Measurements from ENCODE around the gene NKX2-8. TPM values are rescaled to one million over a fixed set of nuclear protein-coding genes. Genes with fewer than 3 reads are reported as not detected.

Gene NKX2-8
- total and polyA plus RNA-seq, 2 experiments from 2014 or later, result 0.83 TPM; not detected in 1

DNA sequence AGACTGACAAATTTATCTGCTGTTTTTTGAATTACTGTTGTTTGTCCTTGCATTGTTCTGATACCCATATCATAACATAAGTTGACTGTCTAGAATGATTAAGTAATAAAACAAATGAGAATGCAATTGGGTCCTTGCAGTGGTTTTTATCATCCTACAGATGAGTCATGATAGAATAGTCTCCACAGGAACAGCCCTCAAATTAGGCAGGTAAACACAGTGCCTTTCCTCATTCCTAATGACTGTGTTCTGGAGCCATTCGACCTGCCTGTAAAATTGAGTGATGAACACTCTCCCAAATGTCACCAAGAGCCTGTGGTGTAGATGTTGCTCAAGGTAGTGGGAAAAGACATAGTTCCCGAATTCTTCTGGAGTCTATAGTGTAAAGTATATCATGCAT is 12.3 kb downstream of the NKX2-8 start:
- no peak overlapping the region for H3K27ac ChIP-seq (ENCODE audit: low read depth)
- no peaks in the 10 kb centered on the region for H3F3A ChIP-seq (replicated peaks; ENCODE audit: low read depth)
- H3K27ac Mint-ChIP-seq, result no peak overlapping the region
- no peaks in the 10 kb centered on the region for H3K4me1 Mint-ChIP-seq
- no peaks in the 10 kb centered on the region; the same call in 1 of the 2 replicates for H4K20me1 ChIP-seq (replicated peaks; ENCODE audit: insufficient read depth)
- H3K79me2 ChIP-seq (replicated peaks; ENCODE audit: insufficient read depth), result no peaks in the 10 kb centered on the region
- peaks cover 47% of the 10 kb centered on the region for H3K27me3 ChIP-seq (ENCODE audit: insufficient read depth)
- H3K4me3 Mint-ChIP-seq, result no peak overlapping the region
- no peak overlapping the region for H3K4me2 ChIP-seq
- H2AFZ ChIP-seq, result no peak overlapping the region
- no peak overlapping the region for H3K4me3 ChIP-seq
- no peaks in the 10 kb centered on the region for H3K36me3 Mint-ChIP-seq (ENCODE audit: low read depth)
- no peaks in the 10 kb centered on the region; the same call in 1 of the 2 replicates for H3K4me1 ChIP-seq (ENCODE audit: insufficient read depth)
- no peaks in the 10 kb centered on the region; the same call in 1 of the 2 replicates for H3K9me2 ChIP-seq (ENCODE audit: insufficient read depth)
- H3K27me3 Mint-ChIP-seq (ENCODE audit: insufficient read depth, low read depth, poor library complexity), result peaks cover 4% of the 10 kb centered on the region
- H3K36me3 ChIP-seq (ENCODE audit: insufficient read depth), result no peaks in the 10 kb centered on the region
- TF ChIP-seq ZNF462 (CRISPR knock-in tag; IDR thresholded peaks at IDR 0.05), result no peak
- TF ChIP-seq ZNF331 (CRISPR knock-in tag; IDR thresholded peaks at IDR 0.05; ENCODE audit: low read depth), result no peak
- TF ChIP-seq EZH2 (IDR thresholded peaks at IDR 0.05; ENCODE audit: low read depth, unreplicated experiment), result no peak
- TF ChIP-seq STAT1 (IDR thresholded peaks at IDR 0.05; ENCODE audit: unreplicated experiment), result no peak
- no peak for TF ChIP-seq EZH2phosphoT487 (IDR thresholded peaks at IDR 0.05; ENCODE audit: unreplicated experiment)
- TF ChIP-seq REST (IDR thresholded peaks at IDR 0.05; ENCODE audit: unreplicated experiment), result no peak
- no peak for TF ChIP-seq NANOG (IDR thresholded peaks at IDR 0.05; ENCODE audit: borderline replicate concordance)
- TF ChIP-seq, protein P1, sequence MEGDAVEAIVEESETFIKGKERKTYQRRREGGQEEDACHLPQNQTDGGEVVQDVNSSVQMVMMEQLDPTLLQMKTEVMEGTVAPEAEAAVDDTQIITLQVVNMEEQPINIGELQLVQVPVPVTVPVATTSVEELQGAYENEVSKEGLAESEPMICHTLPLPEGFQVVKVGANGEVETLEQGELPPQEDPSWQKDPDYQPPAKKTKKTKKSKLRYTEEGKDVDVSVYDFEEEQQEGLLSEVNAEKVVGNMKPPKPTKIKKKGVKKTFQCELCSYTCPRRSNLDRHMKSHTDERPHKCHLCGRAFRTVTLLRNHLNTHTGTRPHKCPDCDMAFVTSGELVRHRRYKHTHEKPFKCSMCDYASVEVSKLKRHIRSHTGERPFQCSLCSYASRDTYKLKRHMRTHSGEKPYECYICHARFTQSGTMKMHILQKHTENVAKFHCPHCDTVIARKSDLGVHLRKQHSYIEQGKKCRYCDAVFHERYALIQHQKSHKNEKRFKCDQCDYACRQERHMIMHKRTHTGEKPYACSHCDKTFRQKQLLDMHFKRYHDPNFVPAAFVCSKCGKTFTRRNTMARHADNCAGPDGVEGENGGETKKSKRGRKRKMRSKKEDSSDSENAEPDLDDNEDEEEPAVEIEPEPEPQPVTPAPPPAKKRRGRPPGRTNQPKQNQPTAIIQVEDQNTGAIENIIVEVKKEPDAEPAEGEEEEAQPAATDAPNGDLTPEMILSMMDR (conservative IDR thresholded peaks at IDR 0.05; ENCODE audit: low read depth in 2 of 2), result no peak
- TF ChIP-seq ZNF114 (CRISPR knock-in tag; IDR thresholded peaks at IDR 0.05), result no peak
- no peak for TF ChIP-seq POLR2AphosphoS5 (IDR thresholded peaks at IDR 0.05; ENCODE audit: low read depth)
- no peak for TF ChIP-seq ETS1 (IDR thresholded peaks at IDR 0.05)
- no peak for TF ChIP-seq JUNB (IDR thresholded peaks at IDR 0.05; ENCODE audit: unreplicated experiment)
- no peak for TF ChIP-seq CREB1 (CRISPR knock-in tag; IDR thresholded peaks at IDR 0.05; ENCODE audit: low read depth)
- ATAC-seq (no peak), DNase-seq (ENCODE audit: low spot score) (no peak)
- H3K9me3 Mint-ChIP-seq, result no peaks in the 10 kb centered on the region
